Breast epithelium (tissue), 4 donors: ENCODE results near the gene PRAMEF4. TPM values are rescaled to one million over a fixed set of nuclear protein-coding genes. Genes with fewer than 3 reads are reported as not detected.
"Not testable (repeated sequence)": the region's sequence is repeated elsewhere in the genome, so short reads cannot be mapped to it uniquely, and the experiment has no call there.

Source experiments
- DNase-seq, 2 donors: peaks; one replicate each; pipeline ENCODE4 v3.0.0-alpha.2; 2019; ENCODE audit warnings: low spot score in 2 of 2
- H3K27ac ChIP-seq, 2 donors: fragments of 200-600 bp; sonication (generic) in 1 of 2; one replicate each; pipeline ENCODE4 v1.5.1; 2016 to 2019; ENCODE audit warnings: mild to moderate bottlenecking in 1 of 2
- H3K27me3 ChIP-seq, 2 donors: fragments of 200-600 bp; sonication (generic) in 1 of 2; one replicate each; pipeline versions ENCODE4 v1.5.1 to v1.6.0; 2017 to 2019; ENCODE audit warnings: control low read depth in 1 of 2, mild to moderate bottlenecking in 1 of 2
- H3K36me3 ChIP-seq: fragments of 200-600 bp; one replicate; pipeline ENCODE4 v1.5.1; 2019
- H3K4me1 ChIP-seq, 2 donors: fragments of 200-600 bp; sonication (generic); one replicate each; pipeline ENCODE4 v1.5.1; 2016 to 2019; ENCODE audit warnings: control low read depth in 1 of 2
- H3K4me3 ChIP-seq, 3 donors: fragments of 200-600 bp; sonication (generic); 1 replicate in 2 of 3; 2 replicates in 1 of 3; pipeline ENCODE4 v1.5.1; 2016 to 2019; ENCODE audit warnings: mild to moderate bottlenecking in 3 of 3, moderate library complexity in 2 of 3
- H3K9me3 ChIP-seq, 2 donors: fragments of 200-600 bp; sonication (generic) in 1 of 2; one replicate each; pipeline ENCODE4 v1.5.1; 2016 to 2019; ENCODE audit warnings: control low read depth in 1 of 2
- POLR2A ChIP-seq: fragments of 450-650 bp; IDR thresholded peaks from one replicate; pipeline ENCODE4 v1.6.1; 2016; ENCODE audit warnings: antibody characterized with exemption, mild to moderate bottlenecking, moderate library complexity
- POLR2AphosphoS5 ChIP-seq, 3 donors: sonication (generic); formaldehyde crosslinking; IDR thresholded peaks; one replicate each; pipeline ENCODE4 v1.6.1; 2017; ENCODE audit warnings: antibody characterized with exemption in 3 of 3
- intact Hi-C: fragments of 100-400 bp; cut with DNase I; formaldehyde crosslinking; loops from one replicate; pipeline ENCODE4 v1.15.1; 2023; ENCODE audit warnings: low total_unique reads
- total RNA-seq, 3 donors: library from RNA; depleted of rRNA; stranded (reverse); fragments of >200 nt; gene quantifications; one replicate each; pipeline ENCODE4 v1.1.0, GENCODE V29; 2016
- TF ChIP-seq, protein P1 (sequence below), 3 donors: fragments of 450-650 bp; IDR thresholded peaks; one replicate each; pipeline ENCODE4 v1.5.1; 2016 to 2017; ENCODE audit warnings: antibody characterized with exemption in 3 of 3, mild to moderate bottlenecking in 3 of 3, moderate library complexity in 3 of 3

The PRAMEF4 gene
- total RNA-seq, 3 donors from 2014 or later, result not detected

DNA sequence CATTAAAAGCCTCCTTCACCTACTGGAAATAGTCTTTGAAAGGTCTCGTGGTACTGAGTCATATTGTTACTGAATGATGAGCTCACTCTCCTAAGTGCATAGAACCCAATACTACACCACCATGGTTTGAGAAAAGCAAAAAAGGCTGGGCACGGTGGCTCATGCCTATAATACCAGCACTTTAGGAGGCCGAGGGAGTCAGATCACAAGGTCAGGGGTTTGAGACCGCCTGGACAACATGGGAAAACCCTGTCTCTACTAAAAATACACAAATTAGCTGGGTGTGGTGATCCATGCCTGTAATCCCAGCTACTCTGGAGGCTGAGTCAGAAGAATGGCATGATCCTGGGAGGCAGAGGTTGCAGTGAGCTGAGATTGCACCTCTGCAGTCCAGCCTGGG, 34.2 kb downstream of the PRAMEF4 start:
- TF ChIP-seq POLR2AphosphoS5 (IDR thresholded peaks at IDR 0.05) (no peak), POLR2A (no peak)
- TF ChIP-seq, protein P1, sequence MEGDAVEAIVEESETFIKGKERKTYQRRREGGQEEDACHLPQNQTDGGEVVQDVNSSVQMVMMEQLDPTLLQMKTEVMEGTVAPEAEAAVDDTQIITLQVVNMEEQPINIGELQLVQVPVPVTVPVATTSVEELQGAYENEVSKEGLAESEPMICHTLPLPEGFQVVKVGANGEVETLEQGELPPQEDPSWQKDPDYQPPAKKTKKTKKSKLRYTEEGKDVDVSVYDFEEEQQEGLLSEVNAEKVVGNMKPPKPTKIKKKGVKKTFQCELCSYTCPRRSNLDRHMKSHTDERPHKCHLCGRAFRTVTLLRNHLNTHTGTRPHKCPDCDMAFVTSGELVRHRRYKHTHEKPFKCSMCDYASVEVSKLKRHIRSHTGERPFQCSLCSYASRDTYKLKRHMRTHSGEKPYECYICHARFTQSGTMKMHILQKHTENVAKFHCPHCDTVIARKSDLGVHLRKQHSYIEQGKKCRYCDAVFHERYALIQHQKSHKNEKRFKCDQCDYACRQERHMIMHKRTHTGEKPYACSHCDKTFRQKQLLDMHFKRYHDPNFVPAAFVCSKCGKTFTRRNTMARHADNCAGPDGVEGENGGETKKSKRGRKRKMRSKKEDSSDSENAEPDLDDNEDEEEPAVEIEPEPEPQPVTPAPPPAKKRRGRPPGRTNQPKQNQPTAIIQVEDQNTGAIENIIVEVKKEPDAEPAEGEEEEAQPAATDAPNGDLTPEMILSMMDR (IDR thresholded peaks at IDR 0.05), result no peak
- H3K9me3 ChIP-seq, result peaks cover 6 to 10% of the 10 kb centered on the region in 2 donors
- H3K27ac ChIP-seq, result no peak overlapping the region
- intact Hi-C loops, result no loop called here
- H3K4me3 ChIP-seq, result no peak overlapping the region
- DNase-seq, result no peak
- H3K36me3 ChIP-seq, result no peaks in the 10 kb centered on the region
- no peaks in the 10 kb centered on the region for H3K4me1 ChIP-seq
- no peaks in the 10 kb centered on the region for H3K27me3 ChIP-seq

DNA sequence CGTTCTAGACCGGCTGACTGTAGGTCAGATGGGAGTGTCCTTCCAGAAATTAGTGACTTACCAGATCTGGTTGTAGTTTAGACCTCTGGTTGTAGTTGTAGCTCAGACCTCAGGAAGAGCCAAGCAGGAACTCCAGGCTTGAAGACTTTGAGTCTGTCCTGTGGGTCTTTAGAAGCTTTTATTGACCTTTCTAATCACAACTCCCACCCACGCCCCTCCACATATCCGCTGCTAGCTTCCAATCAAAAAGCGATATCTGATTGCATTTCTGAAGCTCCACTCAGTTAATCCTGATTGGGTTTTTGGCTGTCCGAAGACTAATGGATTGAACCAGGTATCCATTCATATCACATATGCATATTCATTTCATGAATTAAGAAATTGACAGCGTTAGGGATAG, 37.4 kb downstream of the PRAMEF4 start, which contains the start of gene HNRNPCL1:
HNRNPCL1 (minus strand) TSS at position 101 of the 400 bp plus-strand sequence. CDS start 431 bp downstream, outside the sequence.
- H3K4me1 ChIP-seq, H3K9me3 ChIP-seq, H3K27ac ChIP-seq, H3K27me3 ChIP-seq, H3K4me3 ChIP-seq, intact Hi-C loops, H3K36me3 ChIP-seq, DNase-seq: not testable (repeated sequence)

DNA sequence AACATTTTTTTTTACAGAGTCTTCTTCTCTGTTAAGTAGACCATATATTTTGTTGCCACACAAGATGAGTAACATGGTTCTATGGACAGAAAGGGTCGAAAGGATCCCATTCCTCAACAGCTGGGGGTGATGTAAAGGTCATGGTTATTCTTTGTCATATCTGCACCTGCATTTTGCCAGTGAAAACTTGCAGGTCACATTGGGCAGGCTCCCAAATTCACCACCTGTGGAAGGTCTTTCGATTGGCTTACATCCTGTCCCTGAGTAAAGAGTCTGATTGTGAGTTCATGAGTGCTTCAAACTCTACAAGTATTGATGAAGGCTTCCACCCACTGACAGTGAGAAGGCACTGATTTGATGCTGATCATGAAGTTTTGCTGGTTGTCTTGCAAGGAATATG, 52.8 kb downstream of the PRAMEF4 start:
- H3K4me1 ChIP-seq, H3K27me3 ChIP-seq, intact Hi-C loops, H3K9me3 ChIP-seq, H3K36me3 ChIP-seq, DNase-seq, H3K27ac ChIP-seq, H3K4me3 ChIP-seq: not testable (repeated sequence)

DNA sequence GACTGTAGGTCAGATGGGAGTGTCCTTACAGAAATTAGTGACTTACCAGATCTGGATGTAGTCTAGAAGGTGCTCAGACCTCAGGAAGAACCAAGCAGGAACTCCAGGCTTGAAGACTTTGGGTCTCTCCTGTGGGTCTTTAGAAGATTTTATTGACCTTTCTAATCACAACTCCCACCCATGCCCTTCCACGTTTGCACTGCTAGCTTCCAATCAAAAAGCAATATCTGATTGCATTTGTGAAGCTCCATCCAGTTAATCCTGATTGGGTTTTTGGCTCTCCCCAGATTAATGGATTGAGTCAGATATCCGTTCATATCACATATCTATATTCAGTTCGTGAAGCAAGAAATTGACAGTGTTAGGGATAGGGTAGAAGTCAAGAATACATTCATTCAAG, 54.7 kb downstream of the PRAMEF4 start, which contains the start of gene PRAMEF11:
PRAMEF11 (minus strand) TSS at position 101 of the 400 bp plus-strand sequence. CDS start 2,621 bp downstream, outside the sequence.
- H3K27me3 ChIP-seq, H3K9me3 ChIP-seq, H3K27ac ChIP-seq, intact Hi-C loops, H3K4me3 ChIP-seq, DNase-seq, H3K36me3 ChIP-seq, H3K4me1 ChIP-seq: not testable (repeated sequence)

Other genes starting within 250 kb of the PRAMEF4 start
- not detected for gene AADACL4, start 242.1 kb downstream of the PRAMEF4 start, total RNA-seq
- under 1 TPM in 1 of 3 donors, not detected in 2; under 0.01 TPM for gene AADACL3, start 170.1 kb downstream of the PRAMEF4 start, total RNA-seq
- not detected for gene CFAP107, start 140.0 kb downstream of the PRAMEF4 start, total RNA-seq
- gene PRAMEF12, start 112.5 kb downstream of the PRAMEF4 start, total RNA-seq, result not detected
- not detected for gene PRAMEF1, start 94.8 kb downstream of the PRAMEF4 start, total RNA-seq
- not detected for gene PRAMEF11, start 54.8 kb downstream of the PRAMEF4 start, total RNA-seq
- not detected for gene HNRNPCL1, start 37.5 kb downstream of the PRAMEF4 start, total RNA-seq
- not detected for gene PRAMEF2, start 29.1 kb downstream of the PRAMEF4 start, total RNA-seq
- gene PRAMEF10, start 12.1 kb upstream of the PRAMEF4 start, total RNA-seq, result not detected
- not detected for gene PRAMEF7, start 30.4 kb upstream of the PRAMEF4 start, total RNA-seq
- not detected for gene PRAMEF6, start 61.4 kb upstream of the PRAMEF4 start, total RNA-seq
- not detected for gene PRAMEF27, start 170.4 kb upstream of the PRAMEF4 start, total RNA-seq
- not detected for gene HNRNPCL3, start 174.6 kb upstream of the PRAMEF4 start, total RNA-seq
- gene PRAMEF25, start 184.6 kb upstream of the PRAMEF4 start, total RNA-seq, result not detected
- not detected for gene HNRNPCL2, start 230.7 kb upstream of the PRAMEF4 start, total RNA-seq